A172 (cell line): ENCODE results near the gene SNCG. TPM values are rescaled to one million over a fixed set of nuclear protein-coding genes. Genes with fewer than 3 reads are reported as not detected.
A peak's percentile ranks its signal among the peaks of the same experiment; 100 is the strongest.
"Not testable (repeated sequence)": the region's sequence is repeated elsewhere in the genome, so short reads cannot be mapped to it uniquely, and the experiment has no call there.

ENCODE experiments used
- DNase-seq: peaks from one replicate; pipeline ENCODE4 v3.0.0-alpha.2; 2015; ENCODE audit warnings: low spot score
- total RNA-seq: library from RNA; depleted of rRNA; stranded (reverse); fragments of >200 nt; shearing (Covaris generic); gene quantifications from 2 replicates; pipeline ENCODE4 v1.2.3, GENCODE V29; 2014; rRNA removed

The SNCG gene
- 8.8 and 16.0 TPM in 2 replicates for total RNA-seq

- no peak for DNase-seq
These were observed at the start of gene SNCG for GRCh38 chr10:86958116-86958900. Gene SNCG, plus strand, starts transcription at chr10:86958599. Its CDS starts 99 bp downstream, at chr10:86958698.

- no peak for DNase-seq
These were observed 43.7 kb upstream of the SNCG start for GRCh38 chr10:86914734-86915133.

DNA sequence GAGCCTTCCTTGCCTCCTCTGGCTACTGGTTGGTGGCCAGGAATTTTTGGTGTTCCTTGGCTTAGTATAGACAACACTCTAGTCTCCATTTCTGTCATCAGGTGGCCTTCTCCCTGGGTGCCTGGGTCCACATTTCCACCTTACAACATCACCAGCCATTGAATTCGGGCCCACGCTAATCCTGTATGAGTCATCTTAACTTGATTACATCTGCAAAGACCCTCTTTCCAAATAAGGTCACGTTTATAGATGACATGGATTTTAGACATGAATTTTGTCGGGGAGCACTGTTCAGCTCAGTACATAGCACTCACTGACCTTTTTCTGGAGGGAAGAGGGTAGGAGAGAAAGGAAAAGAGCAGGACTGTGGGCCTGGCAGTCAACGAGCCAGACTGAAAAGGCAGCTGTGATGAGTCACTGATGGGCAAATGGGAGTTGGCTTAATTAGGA lies 40.4 kb upstream of the SNCG start:
- peak; percentile 47 for DNase-seq

DNA sequence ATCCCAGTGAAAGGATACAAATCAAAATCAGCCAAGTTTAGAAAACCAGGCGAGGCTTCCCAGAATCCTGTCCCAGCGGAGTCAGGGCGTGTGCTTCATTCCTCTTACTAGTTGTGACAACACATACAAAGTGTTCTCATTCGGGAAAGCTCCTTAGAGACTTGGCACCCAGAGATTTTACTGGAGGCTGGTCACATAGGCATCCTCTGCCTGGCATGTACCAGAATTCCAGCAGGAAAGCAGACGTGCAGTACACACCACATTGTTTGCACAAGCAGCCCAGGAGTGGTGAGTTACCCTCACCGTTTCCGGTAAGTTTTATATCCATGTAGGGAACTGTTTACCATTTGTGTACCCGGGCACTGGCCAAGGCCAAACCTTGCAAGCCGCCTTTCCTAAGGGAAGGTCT lies 35.8 kb upstream of the SNCG start:
- no peak for DNase-seq

DNA sequence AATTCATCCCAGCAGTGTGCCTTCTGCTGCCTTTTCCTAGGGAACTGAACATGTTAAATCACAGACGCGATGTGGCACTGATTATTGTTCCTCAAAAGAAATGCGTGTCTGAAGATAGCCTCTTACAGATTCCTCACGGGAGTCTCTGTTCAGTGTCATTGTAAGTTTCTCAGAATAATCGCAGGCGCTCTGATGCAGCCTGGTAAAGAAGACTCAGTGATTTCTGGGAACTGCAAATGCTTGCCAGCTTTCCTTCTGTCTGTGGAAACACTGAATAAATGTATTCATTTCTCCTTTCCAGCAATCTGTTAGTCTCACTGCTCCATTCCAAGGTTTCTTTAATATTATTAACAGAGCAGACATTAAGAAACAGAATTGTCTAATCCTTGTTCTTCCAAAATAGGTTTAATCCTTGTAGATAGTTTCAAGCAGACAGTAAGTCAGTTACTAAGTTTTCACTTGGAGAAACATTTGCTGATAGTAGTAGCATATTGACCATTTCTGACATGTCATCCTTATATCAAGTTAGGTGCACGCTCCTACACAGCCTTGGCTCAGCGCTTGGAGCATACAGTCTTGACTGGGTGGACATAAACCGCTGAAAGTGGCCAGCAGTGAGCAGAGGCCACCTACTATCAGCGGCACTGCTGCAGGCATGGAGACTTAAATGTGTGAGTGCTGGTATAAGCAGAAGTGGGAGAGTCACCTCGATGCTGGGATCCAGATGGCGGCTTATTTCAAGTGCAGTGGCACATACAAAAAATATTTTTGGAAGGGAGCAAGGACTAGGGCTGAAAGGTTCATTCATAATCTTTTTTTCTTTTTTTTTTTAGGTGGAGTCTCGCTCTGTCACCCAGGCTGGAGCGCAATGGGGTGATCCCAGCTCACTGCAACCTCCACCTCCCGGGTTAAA lies 28.7 kb upstream of the SNCG start:
- DNase-seq = no peak

DNA sequence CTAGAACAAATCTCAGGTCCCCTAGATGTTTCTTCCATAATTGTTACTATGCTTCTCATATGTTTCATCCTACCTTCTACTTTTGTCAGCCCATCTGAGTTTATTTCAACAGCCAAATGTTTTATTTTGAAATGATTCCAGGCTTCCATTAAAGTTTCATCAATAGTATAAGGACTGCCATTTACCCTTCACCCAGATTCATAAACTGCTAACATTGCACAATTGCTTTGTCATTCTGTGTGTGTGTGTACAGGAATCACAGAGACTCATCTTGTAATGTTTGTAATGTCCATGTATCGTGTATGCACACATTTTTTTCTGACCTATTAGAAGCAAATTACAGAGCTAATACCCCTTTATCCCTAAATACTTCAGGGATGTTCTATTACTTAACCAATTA lies 26.5 kb upstream of the SNCG start:
- DNase-seq = no peak

DNA sequence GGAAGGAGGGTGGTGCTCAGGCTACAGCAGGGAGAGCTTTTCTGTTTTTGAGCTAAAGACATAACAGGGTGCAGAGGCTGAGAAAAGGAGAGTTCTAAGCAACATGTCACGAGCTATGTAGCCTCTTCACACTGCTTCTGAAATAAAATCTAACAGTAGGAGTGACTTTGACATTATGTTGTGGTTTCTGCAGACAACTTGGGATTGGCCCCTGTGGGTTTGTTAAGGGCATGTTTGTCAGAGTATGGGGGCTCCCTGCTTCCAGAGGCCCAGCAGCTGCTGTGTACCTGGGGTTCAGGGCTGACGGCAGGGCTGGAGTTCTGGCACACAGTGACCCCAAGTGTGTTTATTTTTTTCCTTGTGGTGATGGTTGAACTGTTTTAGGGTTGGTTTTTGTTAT lies 25.7 kb upstream of the SNCG start:
- no peak for DNase-seq

GRCh38 chr10:86934162-86934711 lies 24.2 kb upstream of the SNCG start:
- DNase-seq = not testable (repeated sequence)

GRCh38 chr10:86936661-86937501 lies 21.5 kb upstream of the SNCG start:
- peak; percentile 25 for DNase-seq

DNA sequence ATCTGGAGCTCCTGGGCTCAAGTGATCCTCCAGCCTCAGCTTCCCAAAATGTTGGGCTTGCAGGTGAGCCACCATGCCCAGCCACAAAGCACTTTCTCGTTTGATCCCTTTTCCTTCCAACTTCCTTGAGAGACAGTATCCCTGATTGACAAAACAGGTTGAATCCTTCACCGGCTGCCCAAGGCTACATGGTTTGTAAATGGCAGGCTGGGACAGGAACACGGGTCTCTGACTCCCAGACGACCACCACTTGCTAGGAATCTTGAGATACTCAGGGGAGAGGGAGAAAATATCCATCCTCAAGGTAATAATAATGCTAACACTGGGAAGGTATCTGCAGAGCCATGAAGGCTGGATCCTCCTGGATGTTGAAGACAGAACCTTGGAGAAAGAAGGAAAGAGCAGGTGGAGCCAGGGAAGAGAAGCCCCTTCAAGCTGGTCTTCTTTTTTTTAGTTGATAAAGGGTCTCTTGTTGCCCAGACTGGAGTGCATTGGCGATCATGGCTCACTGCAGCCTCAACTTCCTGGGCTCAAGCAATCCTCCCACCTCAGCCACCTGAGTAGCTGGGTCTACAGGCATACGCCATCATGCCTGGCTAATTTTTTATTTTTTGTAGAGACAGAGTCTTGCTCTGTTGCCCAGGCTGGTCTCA lies 20.8 kb upstream of the SNCG start:
- DNase-seq = no peak

GRCh38 chr10:86938260-86938659 lies 20.1 kb upstream of the SNCG start:
- DNase-seq = no peak

- not testable (repeated sequence) for DNase-seq
These were observed 18.3 kb upstream of the SNCG start for GRCh38 chr10:86940076-86940475.

GRCh38 chr10:86940677-86941076 lies 17.7 kb upstream of the SNCG start:
- no peak for DNase-seq

DNA sequence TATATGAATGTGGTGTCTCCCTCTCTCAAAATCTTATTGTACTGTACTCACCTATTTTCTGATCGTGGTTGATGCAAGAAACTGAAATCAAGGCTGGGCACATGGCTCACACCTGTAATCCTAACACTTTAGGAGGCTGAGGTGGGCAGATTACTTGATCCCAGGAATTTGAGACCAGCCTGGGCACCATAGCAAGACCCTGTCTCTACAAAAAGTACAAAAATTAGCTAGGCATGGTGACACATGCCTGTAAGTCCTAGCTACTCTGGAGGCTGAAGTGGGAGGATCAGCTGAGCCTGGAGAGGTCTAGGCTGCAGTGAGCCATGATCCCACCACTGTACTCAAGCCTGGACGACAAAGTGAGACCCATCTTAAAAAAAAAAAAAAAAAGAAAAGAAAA lies 17.0 kb upstream of the SNCG start:
- DNase-seq = no peak

GRCh38 chr10:86941991-86942421 lies 16.4 kb upstream of the SNCG start:
- no peak for DNase-seq

DNA sequence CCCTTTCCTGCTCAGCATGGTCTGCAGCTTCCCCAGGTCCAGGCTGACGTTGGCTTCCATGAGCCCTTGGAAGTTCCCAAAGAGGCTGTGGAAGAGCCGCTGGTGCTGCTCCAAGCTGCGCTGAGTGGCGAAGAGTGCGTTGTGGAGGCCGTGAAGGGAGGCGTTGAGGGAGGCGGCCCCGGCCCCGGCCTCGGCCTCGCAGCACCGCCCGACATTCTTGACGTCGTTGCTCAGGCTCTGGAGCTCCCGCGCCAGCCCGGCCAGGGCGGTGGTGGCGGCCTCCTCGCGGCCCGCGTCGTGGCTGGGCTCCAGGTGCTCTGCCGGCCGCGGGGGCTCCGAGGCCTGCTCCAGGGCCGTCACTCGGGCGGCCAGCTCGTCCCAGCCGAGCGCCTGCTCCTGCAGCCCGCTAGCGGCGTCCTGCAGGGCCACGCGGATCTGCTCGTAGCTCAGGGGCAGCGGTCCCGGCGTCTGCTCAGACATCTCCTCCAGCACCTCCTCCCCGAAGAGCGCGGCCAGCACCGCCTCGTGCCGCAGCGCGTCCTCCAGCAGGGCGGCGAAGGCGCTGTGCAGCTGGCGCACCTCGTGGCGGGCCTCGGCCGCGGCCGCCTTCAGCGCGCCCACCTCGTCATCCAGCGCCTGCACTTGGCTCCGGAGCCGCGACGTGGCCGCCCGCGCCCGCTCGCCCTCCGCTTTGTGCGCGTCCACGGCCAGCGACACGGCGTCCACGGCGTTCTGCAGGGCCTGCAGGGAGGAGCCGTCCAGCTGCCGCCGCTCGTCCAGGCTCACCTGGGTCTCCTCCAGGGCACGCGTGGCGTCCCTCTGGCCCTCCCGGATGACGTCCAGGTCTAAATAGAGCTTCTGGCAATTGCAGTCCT lies 15.7 kb upstream of the SNCG start:
- DNase-seq = no peak

DNA sequence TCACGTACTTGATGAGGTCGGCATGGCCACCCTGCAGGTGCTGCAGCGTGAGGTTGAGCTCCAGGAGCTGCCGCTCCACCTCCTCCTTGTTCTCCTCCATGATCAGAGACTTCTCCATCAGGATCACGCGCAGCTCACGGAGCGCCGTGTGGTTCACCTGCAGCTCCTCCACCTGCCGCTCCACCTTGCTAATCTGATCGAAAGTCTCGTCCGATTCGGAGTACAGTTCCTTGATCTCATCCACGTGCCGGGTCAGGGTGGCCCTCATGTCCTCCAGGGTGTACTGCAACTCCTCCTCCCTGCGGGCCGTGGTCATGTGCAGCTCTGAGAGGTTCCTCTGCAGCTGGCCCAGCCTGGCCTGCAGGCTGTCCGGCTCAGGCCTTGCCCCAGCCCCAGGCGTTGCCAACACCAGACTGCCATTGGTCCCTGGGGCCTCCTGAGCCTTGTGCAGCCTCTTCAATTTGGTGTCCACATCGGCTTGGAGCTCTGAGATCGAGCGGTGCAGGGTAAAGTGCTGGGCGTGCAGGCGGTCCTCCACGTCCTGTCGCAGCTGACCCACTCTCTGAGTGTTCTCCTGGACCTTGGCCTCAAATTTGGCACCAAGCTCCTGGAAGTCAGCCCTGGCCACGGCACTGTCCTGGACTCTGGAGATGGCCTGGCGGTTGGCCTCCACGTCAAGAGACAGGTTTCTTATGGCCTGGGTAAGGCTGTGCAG lies 14.9 kb upstream of the SNCG start:
- DNase-seq = no peak

DNA sequence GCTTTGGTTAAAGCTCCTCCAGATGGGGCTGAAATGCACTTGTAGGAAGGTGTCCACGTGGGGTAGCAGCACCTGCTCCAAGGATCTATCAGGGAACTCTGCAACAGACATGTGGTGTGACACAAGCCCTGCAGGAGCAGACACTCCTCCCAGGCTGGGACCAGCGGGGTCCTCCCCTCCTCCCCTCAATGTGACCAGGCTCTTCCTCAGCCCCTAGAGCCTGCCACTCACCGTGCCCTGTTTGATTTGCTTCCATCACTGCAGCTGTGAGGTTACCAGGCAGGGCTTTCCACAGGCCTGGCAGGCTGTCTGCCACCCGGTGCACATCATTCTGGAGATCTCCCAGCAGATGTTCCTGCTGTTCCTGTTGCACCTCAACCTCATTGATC lies 14.4 kb upstream of the SNCG start:
- DNase-seq = no peak

- DNase-seq = no peak
These were observed 13.9 kb upstream of the SNCG start for GRCh38 chr10:86944471-86944870.
